ENCODE data around the gene MAP4K4. TPM values are rescaled to one million over a fixed set of nuclear protein-coding genes. Genes with fewer than 3 reads are reported as not detected.

Gene MAP4K4
- total RNA-seq, 1 donor from 2014 or later: 48.0 TPM

- Histone ChIP-seq H3K4me1 (peaks cover 0 to 25% of the 10 kb centered on the region in 2 donors), H3K27ac (no peak overlapping the region), H3K4me3 (no peak overlapping the region), H3K9me3 (no peaks in the 10 kb centered on the region), H3K36me3 (no peaks in the 10 kb centered on the region), H3K27me3 (no peaks in the 10 kb centered on the region)
- intact Hi-C loops (cut with DNase I): no loop called here
- DNase-seq (ENCODE audit: low spot score in 2 of 2): no peak
- no peak for TF ChIP-seq CTCF (IDR thresholded peaks at IDR 0.05)
Observed at GRCh38 chr2:101777337-101777736, 79.8 kb downstream of the MAP4K4 start.

- Histone ChIP-seq H3K27me3 (no peaks in the 10 kb centered on the region), H3K4me1 (peaks cover 0 to 23% of the 10 kb centered on the region in 2 donors), H3K27ac (no peak overlapping the region), H3K4me3 (no peak overlapping the region), H3K9me3 (no peaks in the 10 kb centered on the region), H3K36me3 (no peaks in the 10 kb centered on the region)
- intact Hi-C loops (cut with DNase I): no loop called here
- no peak for TF ChIP-seq CTCF (IDR thresholded peaks at IDR 0.05)
- DNase-seq (ENCODE audit: low spot score in 2 of 2): no peak
Observed at GRCh38 chr2:101778102-101778501, 80.6 kb downstream of the MAP4K4 start.

- Histone ChIP-seq H3K4me1 (peaks cover 0 to 22% of the 10 kb centered on the region in 2 donors), H3K9me3 (no peaks in the 10 kb centered on the region), H3K27ac (no peak overlapping the region), H3K36me3 (no peaks in the 10 kb centered on the region), H3K4me3 (no peak overlapping the region), H3K27me3 (no peaks in the 10 kb centered on the region)
- no peak for TF ChIP-seq CTCF (IDR thresholded peaks at IDR 0.05)
- intact Hi-C loops (cut with DNase I): no loop called here
- DNase-seq (ENCODE audit: low spot score in 2 of 2): no peak
Observed at GRCh38 chr2:101779190-101779589, 81.7 kb downstream of the MAP4K4 start.

GRCh38 chr2:101779656-101780055 is 82.1 kb downstream of the MAP4K4 start:
- Histone ChIP-seq H3K4me3 (no peak overlapping the region), H3K9me3 (no peaks in the 10 kb centered on the region), H3K4me1 (peaks cover 0 to 17% of the 10 kb centered on the region in 2 donors), H3K27ac (no peak overlapping the region), H3K27me3 (no peaks in the 10 kb centered on the region), H3K36me3 (no peaks in the 10 kb centered on the region)
- intact Hi-C loops (cut with DNase I): no loop called here
- TF ChIP-seq CTCF (IDR thresholded peaks at IDR 0.05): no peak
- no peak for DNase-seq (ENCODE audit: low spot score in 2 of 2)

GRCh38 chr2:101781326-101781725 is 83.8 kb downstream of the MAP4K4 start:
- DNase-seq (ENCODE audit: low spot score in 2 of 2): no peak
- H3K4me3 ChIP-seq: no peak overlapping the region

More at GRCh38 chr2:101781326-101781725, 83.8 kb downstream of the MAP4K4 start:
- intact Hi-C loops (cut with DNase I): no loop called here
- no peak overlapping the region for H3K27ac ChIP-seq
- no peak for TF ChIP-seq CTCF (IDR thresholded peaks at IDR 0.05)
- H3K4me1 ChIP-seq: peaks cover 0 to 8% of the 10 kb centered on the region in 2 donors
- H3K36me3 ChIP-seq: no peaks in the 10 kb centered on the region
- H3K27me3 ChIP-seq: no peaks in the 10 kb centered on the region
- H3K9me3 ChIP-seq: no peaks in the 10 kb centered on the region
